Right lobe of liver (tissue), 6 donors: ENCODE data around the gene NRXN2. TPM values are rescaled to one million over a fixed set of nuclear protein-coding genes. Genes with fewer than 3 reads are reported as not detected.

Source experiments
- ATAC-seq, 4 donors: fragments of 200-7000 bp; cut with Tn5 transposase; one replicate each; pipeline ENCODE4 v1.9.1; 2020; ENCODE audit warnings: mild to moderate bottlenecking in 4 of 4, moderate library complexity in 4 of 4
- DNase-seq, 3 donors: peaks; one replicate each; pipeline ENCODE4 v3.0.0-alpha.2; 2020
- H3K27ac ChIP-seq, 3 donors: fragments of 200-600 bp; one replicate each; pipeline ENCODE4 v1.8.0; 2022
- H3K27me3 ChIP-seq, 2 donors: fragments of 200-600 bp; one replicate each; pipeline ENCODE4 v1.8.0; 2022
- H3K36me3 ChIP-seq, 4 donors: fragments of 200-600 bp; sonication (generic) in 1 of 4; one replicate each; pipeline versions ENCODE4 v1.5.1 to v1.8.0; 2017 to 2022; ENCODE audit warnings: control low read depth in 1 of 4
- H3K4me1 ChIP-seq, 4 donors: fragments of 200-600 bp; sonication (generic) in 1 of 4; one replicate each; pipeline versions ENCODE4 v1.5.1 to v1.8.0; 2017 to 2022; ENCODE audit warnings: control low read depth in 1 of 4
- H3K4me3 ChIP-seq, 3 donors: fragments of 200-600 bp; one replicate each; pipeline ENCODE4 v1.8.0; 2022
- H3K9me3 ChIP-seq, 4 donors: fragments of 200-600 bp; sonication (generic) in 1 of 4; one replicate each; pipeline versions ENCODE4 v1.5.1 to v1.8.0; 2017 to 2022; ENCODE audit warnings: control low read depth in 1 of 4
- CTCF ChIP-seq, 4 donors: fragments of 200-600 bp in 3 of 4; fragments of 450-650 bp in 1 of 4; IDR thresholded peaks; one replicate each; pipeline versions ENCODE4 v1.5.1 to v1.8.0; 2016 to 2022; ENCODE audit warnings: antibody characterized with exemption in 4 of 4, mild to moderate bottlenecking in 2 of 4
- POLR2A ChIP-seq: fragments of 450-650 bp; IDR thresholded peaks from one replicate; pipeline ENCODE4 v1.6.1; 2017; ENCODE audit warnings: antibody characterized with exemption, mild to moderate bottlenecking
- WGBS: methylation state at CpG from one replicate; pipeline ENCODE4 v1.1.6; 2018; ENCODE audit warnings: low coverage, low lambda C conversion rate; ENCODE audit not compliant: insufficient coverage; ENCODE audit errors: missing lambda C conversion rate; 5-methylcytosine and 5-hydroxymethylcytosine counted together
- intact Hi-C, 2 donors: fragments of 100-400 bp; cut with DNase I; formaldehyde crosslinking; loops; one replicate each; pipeline versions ENCODE4 v1.11.2 to v1.14.1; 2022
- total RNA-seq, 6 experiments: library from RNA; depleted of rRNA in 2 of 6; stranded (reverse); fragments of >200 nt in 2 of 6; fragmentation: NEBNext Ultra II Directional in 3 of 6; extraction: Animal tissue kit (Norgen Biotek cat#: 25700) in 3 of 6; gene quantifications; one replicate each; pipeline versions ENCODE4 v1.1.0 to v1.2.4, GENCODE V29; 2016 to 2023
- donor health status: DM: no; HTN: yes; CAD: no.
- donor health status: DM: no; HTN: no; CAD: no.
- donor health status: DM: no; HTN: no; CAD: no.
- donor health status: DM: no; HTN: yes; CAD: no.
- donor health status: DM: no; HTN: yes; CAD: no.

The NRXN2 gene
- total RNA-seq, 6 experiments from 2014 or later: 1.6 to 7.7 (median 2.3) TPM

GRCh38 chr11:64720167-64720566 lies 2.8 kb downstream of the NRXN2 start:
- ATAC-seq (no peak), DNase-seq (no peak)
- Histone ChIP-seq H3K9me3 (no peaks in the 10 kb centered on the region), H3K4me3 (no peak overlapping the region), H3K36me3 (no peaks in the 10 kb centered on the region), H3K27ac (no peak overlapping the region), H3K4me1 (peaks cover 0 to 21% (median 6%) of the 10 kb centered on the region in 4 donors), H3K27me3 (no peaks in the 10 kb centered on the region)
- 61% methylated on average over 9 of the region's 9 CpGs for WGBS
- no peak for TF ChIP-seq POLR2A
- TF ChIP-seq CTCF (IDR thresholded peaks at IDR 0.05): no peak
- intact Hi-C loops: no loop called here

- Histone ChIP-seq H3K4me1 (peaks cover 0 to 13% (median 5%) of the 10 kb centered on the region in 4 donors), H3K27me3 (no peaks in the 10 kb centered on the region), H3K4me3 (no peak overlapping the region), H3K27ac (no peak overlapping the region), H3K36me3 (no peaks in the 10 kb centered on the region), H3K9me3 (no peaks in the 10 kb centered on the region)
- intact Hi-C loops: no loop called here
- ATAC-seq (no peak), DNase-seq (no peak)
- WGBS: 83% methylated on average over 8 of the region's 10 CpGs
- TF ChIP-seq POLR2A: no peak
- no peak for TF ChIP-seq CTCF (IDR thresholded peaks at IDR 0.05)
Measured at GRCh38 chr11:64719406-64719805, 3.6 kb downstream of the NRXN2 start.

GRCh38 chr11:64718780-64719124 lies 4.2 kb downstream of the NRXN2 start:
- no peak overlapping the region for H3K27ac ChIP-seq
- H3K27me3 ChIP-seq: no peaks in the 10 kb centered on the region
- 49% methylated on average over 3 of the region's 4 CpGs for WGBS
- intact Hi-C loops: no loop called here
- ATAC-seq (no peak), DNase-seq (no peak)
- H3K4me1 ChIP-seq: peaks cover 0 to 7% (median 3%) of the 10 kb centered on the region in 4 donors
- H3K9me3 ChIP-seq: no peaks in the 10 kb centered on the region
- H3K36me3 ChIP-seq: no peaks in the 10 kb centered on the region
- H3K4me3 ChIP-seq: no peak overlapping the region
- TF ChIP-seq POLR2A (no peak), CTCF (IDR thresholded peaks at IDR 0.05) (no peak)

- no peaks in the 10 kb centered on the region for H3K27me3 ChIP-seq
- no peak overlapping the region for H3K4me3 ChIP-seq
- H3K9me3 ChIP-seq: no peaks in the 10 kb centered on the region
- DNase-seq: no peak
- TF ChIP-seq CTCF (IDR thresholded peaks at IDR 0.05): no peak
- no peak for TF ChIP-seq POLR2A
- H3K4me1 ChIP-seq: peaks cover 0 to 2% (median under 1%) of the 10 kb centered on the region in 4 donors
- 56% methylated on average over 12 of the region's 15 CpGs for WGBS
- no peak for ATAC-seq
- H3K36me3 ChIP-seq: no peaks in the 10 kb centered on the region
- intact Hi-C loops: no loop called here
- H3K27ac ChIP-seq: no peak overlapping the region
Measured at GRCh38 chr11:64718084-64718779, 4.8 kb downstream of the NRXN2 start.

GRCh38 chr11:64717268-64717578 lies 5.8 kb downstream of the NRXN2 start:
- Histone ChIP-seq H3K9me3 (no peaks in the 10 kb centered on the region), H3K36me3 (no peaks in the 10 kb centered on the region), H3K4me1 (no peaks in the 10 kb centered on the region), H3K4me3 (no peak overlapping the region), H3K27ac (no peak overlapping the region), H3K27me3 (peaks cover 0 to 2% of the 10 kb centered on the region in 2 donors)
- no peak for DNase-seq
- intact Hi-C loops: no loop called here
- ATAC-seq: no peak
- TF ChIP-seq CTCF (IDR thresholded peaks at IDR 0.05) (no peak), POLR2A (no peak)
- 0% methylated on average over 1 of the region's 4 CpGs for WGBS
